Measurements from ENCODE around the gene ZFP64. TPM values are rescaled to one million over a fixed set of nuclear protein-coding genes. Genes with fewer than 3 reads are reported as not detected.

ZFP64 gene
- total RNA-seq, 3 donors from 2014 or later, result 8.5 to 13.0 (median 11.5) TPM

DNA sequence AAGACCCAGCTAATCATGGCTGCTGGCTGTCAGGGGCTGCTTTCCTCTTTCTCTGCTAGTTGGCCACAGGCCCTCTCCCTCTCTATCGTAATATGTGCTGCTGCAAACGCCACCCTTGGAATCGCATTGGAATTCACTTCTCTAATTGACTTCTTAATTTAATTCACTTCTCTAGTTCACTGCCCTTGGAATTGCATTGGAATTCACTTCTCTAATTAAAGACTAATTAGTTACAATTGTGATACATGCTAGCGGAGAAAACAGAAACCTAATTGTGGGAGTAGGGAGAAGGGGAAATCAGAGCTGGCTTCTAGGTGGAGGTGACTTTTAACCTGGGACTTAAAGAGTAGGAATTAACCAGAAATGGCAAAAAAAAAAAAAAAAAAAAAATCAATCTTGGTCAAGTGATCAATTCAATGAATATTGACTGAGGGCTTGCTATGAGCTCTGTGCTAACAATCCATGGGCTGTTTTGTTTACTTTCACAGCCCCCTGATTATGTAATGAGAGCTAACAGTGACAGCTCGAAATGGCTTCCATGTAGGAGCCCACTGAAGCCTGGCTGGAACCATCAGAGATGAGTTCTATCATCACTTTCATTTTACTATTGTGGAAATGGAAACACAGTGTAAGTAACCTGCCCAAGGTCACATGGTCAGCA lies 11.3 kb downstream of the ZFP64 start:
- Histone ChIP-seq H3K27ac (no peak overlapping the region), H3K4me3 (no peak overlapping the region), H3K9me3 (no peaks in the 10 kb centered on the region), H3K4me1 (no peaks in the 10 kb centered on the region), H3K27me3 (no peaks in the 10 kb centered on the region), H3K36me3 (peaks cover 4% of the 10 kb centered on the region)
- intact Hi-C loops (cut with DNase I; ENCODE audit: low total_unique reads), result no loop called here
- TF ChIP-seq POLR2AphosphoS5 (IDR thresholded peaks at IDR 0.05), result no peak
- no peak for DNase-seq (ENCODE audit: low spot score in 2 of 2)

GRCh38 chr20:52179331-52180179 lies 12.0 kb downstream of the ZFP64 start:
- H3K9me3 ChIP-seq, result no peaks in the 10 kb centered on the region
- DNase-seq (ENCODE audit: low spot score in 2 of 2), result no peak
- no peaks in the 10 kb centered on the region for H3K27me3 ChIP-seq
- TF ChIP-seq, protein P1, sequence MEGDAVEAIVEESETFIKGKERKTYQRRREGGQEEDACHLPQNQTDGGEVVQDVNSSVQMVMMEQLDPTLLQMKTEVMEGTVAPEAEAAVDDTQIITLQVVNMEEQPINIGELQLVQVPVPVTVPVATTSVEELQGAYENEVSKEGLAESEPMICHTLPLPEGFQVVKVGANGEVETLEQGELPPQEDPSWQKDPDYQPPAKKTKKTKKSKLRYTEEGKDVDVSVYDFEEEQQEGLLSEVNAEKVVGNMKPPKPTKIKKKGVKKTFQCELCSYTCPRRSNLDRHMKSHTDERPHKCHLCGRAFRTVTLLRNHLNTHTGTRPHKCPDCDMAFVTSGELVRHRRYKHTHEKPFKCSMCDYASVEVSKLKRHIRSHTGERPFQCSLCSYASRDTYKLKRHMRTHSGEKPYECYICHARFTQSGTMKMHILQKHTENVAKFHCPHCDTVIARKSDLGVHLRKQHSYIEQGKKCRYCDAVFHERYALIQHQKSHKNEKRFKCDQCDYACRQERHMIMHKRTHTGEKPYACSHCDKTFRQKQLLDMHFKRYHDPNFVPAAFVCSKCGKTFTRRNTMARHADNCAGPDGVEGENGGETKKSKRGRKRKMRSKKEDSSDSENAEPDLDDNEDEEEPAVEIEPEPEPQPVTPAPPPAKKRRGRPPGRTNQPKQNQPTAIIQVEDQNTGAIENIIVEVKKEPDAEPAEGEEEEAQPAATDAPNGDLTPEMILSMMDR (IDR thresholded peaks at IDR 0.05), result no peak
- TF ChIP-seq POLR2AphosphoS5 (IDR thresholded peaks at IDR 0.05) (no peak), POLR2A (IDR thresholded peaks at IDR 0.05) (no peak)
- no peak overlapping the region for H3K27ac ChIP-seq
- intact Hi-C loops (cut with DNase I; ENCODE audit: low total_unique reads), result no loop called here
- peaks cover 4% of the 10 kb centered on the region for H3K36me3 ChIP-seq
- no peak overlapping the region for H3K4me3 ChIP-seq
- H3K4me1 ChIP-seq, result no peaks in the 10 kb centered on the region

DNA sequence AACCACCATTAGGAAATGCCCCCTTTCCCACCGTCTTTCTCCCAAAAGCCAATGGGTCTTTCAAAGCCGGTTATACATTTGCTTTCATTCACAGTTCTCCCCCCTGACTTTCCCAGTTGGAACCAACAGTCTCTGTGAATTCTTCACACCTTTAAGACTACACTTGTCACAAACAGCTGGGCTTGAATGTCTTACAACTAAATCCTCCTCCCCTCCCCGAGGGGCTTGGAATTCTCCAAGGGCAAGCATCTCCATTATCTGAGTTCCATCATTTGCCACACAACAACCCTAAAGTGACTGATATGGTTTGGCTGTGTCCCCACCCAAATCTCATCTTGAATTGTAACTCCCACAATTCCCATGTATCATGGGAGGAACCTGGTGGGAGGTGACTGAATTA lies 12.9 kb downstream of the ZFP64 start:
- H3K9me3 ChIP-seq, result no peaks in the 10 kb centered on the region
- H3K4me3 ChIP-seq, result no peak overlapping the region
- no peaks in the 10 kb centered on the region for H3K4me1 ChIP-seq
- TF ChIP-seq, protein P1 (IDR thresholded peaks at IDR 0.05), result no peak
- TF ChIP-seq POLR2AphosphoS5 (IDR thresholded peaks at IDR 0.05) (no peak), POLR2A (IDR thresholded peaks at IDR 0.05) (no peak)
- no peak overlapping the region for H3K27ac ChIP-seq
- intact Hi-C loops (cut with DNase I; ENCODE audit: low total_unique reads), result no loop called here
- H3K27me3 ChIP-seq, result no peaks in the 10 kb centered on the region
- H3K36me3 ChIP-seq, result no peaks in the 10 kb centered on the region
- DNase-seq (ENCODE audit: low spot score in 2 of 2), result no peak

GRCh38 chr20:52175840-52176239 lies 15.7 kb downstream of the ZFP64 start:
- no peak for TF ChIP-seq POLR2A (IDR thresholded peaks at IDR 0.05)
- TF ChIP-seq POLR2AphosphoS5 (IDR thresholded peaks at IDR 0.05), result no peak
- TF ChIP-seq, protein P1 (IDR thresholded peaks at IDR 0.05), result no peak
- intact Hi-C loops (cut with DNase I; ENCODE audit: low total_unique reads), result no loop called here
- no peak overlapping the region for H3K4me3 ChIP-seq
- H3K36me3 ChIP-seq, result no peaks in the 10 kb centered on the region
- no peaks in the 10 kb centered on the region for H3K4me1 ChIP-seq
- no peaks in the 10 kb centered on the region for H3K9me3 ChIP-seq
- H3K27ac ChIP-seq, result no peak overlapping the region
- DNase-seq (ENCODE audit: low spot score in 2 of 2), result no peak
- no peaks in the 10 kb centered on the region for H3K27me3 ChIP-seq

GRCh38 chr20:52172392-52173047 lies 19.1 kb downstream of the ZFP64 start:
- Histone ChIP-seq H3K4me1 (no peaks in the 10 kb centered on the region), H3K27me3 (no peaks in the 10 kb centered on the region), H3K27ac (no peak overlapping the region), H3K36me3 (no peaks in the 10 kb centered on the region), H3K4me3 (no peak overlapping the region), H3K9me3 (no peaks in the 10 kb centered on the region)
- no peak for TF ChIP-seq POLR2A (IDR thresholded peaks at IDR 0.05)
- TF ChIP-seq POLR2AphosphoS5 (IDR thresholded peaks at IDR 0.05), result no peak
- TF ChIP-seq, protein P1 (IDR thresholded peaks at IDR 0.05), result no peak
- intact Hi-C loops (cut with DNase I; ENCODE audit: low total_unique reads), result no loop called here
- no peak for DNase-seq (ENCODE audit: low spot score in 2 of 2)
